HG03469 (cell line): ENCODE data around the gene GLB1L3.
"Not testable (repeated sequence)": the region's sequence is repeated elsewhere in the genome, so short reads cannot be mapped to it uniquely, and the experiment has no call there.

Experiments used
- ATAC-seq: cut with Tn5 transposase; IDR thresholded peaks from one replicate; pipeline ENCODE4 v1.9.1; 2021; ENCODE audit warnings: mild to moderate bottlenecking, moderate library complexity, moderate number of reproducible peaks; ENCODE audit not compliant: unreplicated experiment

The GLB1L3 gene

GRCh38 chr11:134294664-134295063 lies 18.5 kb downstream of the GLB1L3 start:
- no peak for ATAC-seq

GRCh38 chr11:134312223-134312622 lies 36.0 kb downstream of the GLB1L3 start:
- no peak for ATAC-seq

- ATAC-seq: no peak
Measured at GRCh38 chr11:134312807-134313206, 36.6 kb downstream of the GLB1L3 start.

GRCh38 chr11:134313379-134313778 lies 37.2 kb downstream of the GLB1L3 start:
- no peak for ATAC-seq

- ATAC-seq: no peak
Measured at GRCh38 chr11:134313821-134314607, 37.8 kb downstream of the GLB1L3 start.

- ATAC-seq: no peak
Measured at GRCh38 chr11:134317103-134317502, 40.9 kb downstream of the GLB1L3 start.

GRCh38 chr11:134321373-134321772 lies 45.2 kb downstream of the GLB1L3 start:
- not testable (repeated sequence) for ATAC-seq

- ATAC-seq: no peak
Measured at GRCh38 chr11:134322553-134322952, 46.4 kb downstream of the GLB1L3 start.

- no peak for ATAC-seq
Measured at GRCh38 chr11:134328433-134328832, 52.3 kb downstream of the GLB1L3 start.

GRCh38 chr11:134330611-134331353 lies 54.6 kb downstream of the GLB1L3 start:
- ATAC-seq: no peak

GRCh38 chr11:134331354-134332188 lies 55.4 kb downstream of the GLB1L3 start, which contains the start of gene GLB1L2:
Gene GLB1L2, plus strand, starts transcription at chr11:134331988. Its CDS starts 74 bp downstream, at chr11:134332062.
- peak; percentile 83 for ATAC-seq

- ATAC-seq: no peak
Measured at GRCh38 chr11:134332189-134332631, 56.0 kb downstream of the GLB1L3 start.

- ATAC-seq: no peak
Measured at GRCh38 chr11:134332782-134333181, 56.6 kb downstream of the GLB1L3 start.

GRCh38 chr11:134333312-134333711 lies 57.1 kb downstream of the GLB1L3 start:
- ATAC-seq: no peak

- ATAC-seq: no peak
Measured at GRCh38 chr11:134333946-134334345, 57.8 kb downstream of the GLB1L3 start.

GRCh38 chr11:134334796-134335571 lies 58.8 kb downstream of the GLB1L3 start:
- ATAC-seq: no peak

GRCh38 chr11:134337051-134337450 lies 60.9 kb downstream of the GLB1L3 start:
- ATAC-seq: no peak

GRCh38 chr11:134338068-134338467 lies 61.9 kb downstream of the GLB1L3 start:
- no peak for ATAC-seq

GRCh38 chr11:134338654-134339053 lies 62.5 kb downstream of the GLB1L3 start:
- ATAC-seq: no peak

- no peak for ATAC-seq
Measured at GRCh38 chr11:134339756-134340155, 63.6 kb downstream of the GLB1L3 start.
